SU-DHL-6 (cell line): ENCODE measurements around the gene CDH13.

Experiments used
- H2AFZ ChIP-seq: fragments of 200-600 bp; sonication (generic); 2 replicates; pipeline ENCODE4 v1.6.1; 2014; ENCODE audit warnings: low read depth, mild to moderate bottlenecking, moderate library complexity, mixed read lengths, antibody characterized with exemption, low read length; ENCODE audit not compliant: severe bottlenecking
- H3F3A ChIP-seq: fragments of 200-600 bp; shearing (Covaris generic); 2 replicates; pipeline ENCODE4 v1.6.0; 2016; ENCODE audit warnings: antibody characterized with exemption, mild to moderate bottlenecking; ENCODE audit not compliant: insufficient read depth
- H3K27ac ChIP-seq: fragments of 200-600 bp; sonication (generic); 2 replicates; pipeline ENCODE4 v1.5.1; 2016; ENCODE audit warnings: low read depth, mild to moderate bottlenecking, low read length, moderate library complexity, mixed read lengths
- H3K27me3 ChIP-seq: fragments of 200-600 bp; sonication (generic), shearing (Covaris generic); 2 replicates; pipeline ENCODE4 v1.6.0; 2014; ENCODE audit warnings: mild to moderate bottlenecking, low read length
- H3K36me3 ChIP-seq: fragments of 200-600 bp; sonication (generic); 2 replicates; pipeline ENCODE4 v1.6.1; 2014; ENCODE audit warnings: mild to moderate bottlenecking, low read length, mixed read lengths
- H3K4me2 ChIP-seq: fragments of 300-600, 200-600 bp; shearing (Covaris generic), sonication (generic); 2 replicates; pipeline ENCODE4 v1.6.0; 2014; ENCODE audit warnings: low read length, low read depth, mild to moderate bottlenecking; ENCODE audit not compliant: poor library complexity, severe bottlenecking
- H3K4me3 ChIP-seq: fragments of 200-600 bp; sonication (generic); 2 replicates; pipeline ENCODE4 v1.5.1; 2014; ENCODE audit warnings: antibody characterized with exemption, low read length, mild to moderate bottlenecking, mixed read lengths; ENCODE audit not compliant: insufficient read depth, poor library complexity, severe bottlenecking
- H3K79me2 ChIP-seq: fragments of 200-600 bp; sonication (generic); 2 replicates; pipeline ENCODE4 v1.6.1; 2014; ENCODE audit warnings: mild to moderate bottlenecking, low read length, moderate library complexity; ENCODE audit not compliant: insufficient read depth
- H3K9ac ChIP-seq: fragments of 200-600 bp; sonication (generic); 2 replicates; pipeline ENCODE4 v1.7.0; 2014; ENCODE audit warnings: mild to moderate bottlenecking, low read length
- H3K9me2 ChIP-seq: fragments of 200-600 bp; sonication (generic); replicated peaks from 2 replicates; pipeline ENCODE4 v1.6.1; 2014; ENCODE audit warnings: low read length; ENCODE audit not compliant: insufficient read depth
- H3K9me3 ChIP-seq: fragments of 200-600 bp; sonication (generic); 2 replicates; pipeline ENCODE4 v1.6.1; 2014; ENCODE audit warnings: low read length, mixed read lengths; ENCODE audit not compliant: insufficient read depth
- H4K20me1 ChIP-seq: fragments of 200-600 bp; sonication (generic); 2 replicates; pipeline ENCODE4 v1.6.1; 2014; ENCODE audit warnings: low read depth, mild to moderate bottlenecking, antibody characterized with exemption, low read length, moderate library complexity, mixed read lengths
- CTCF ChIP-seq: fragments of 200-600 bp; sonication (generic); IDR thresholded peaks from one replicate; pipeline ENCODE4 v1.5.1; 2017; ENCODE audit warnings: antibody characterized with exemption, mild to moderate bottlenecking, low read length, moderate library complexity; ENCODE audit not compliant: insufficient read depth, poor library complexity, severe bottlenecking
- EZH2phosphoT487 ChIP-seq: fragments of 200-600 bp; sonication (generic), shearing (Covaris generic); conservative IDR thresholded peaks from 2 replicates; pipeline ENCODE4 v1.6.1; 2018; ENCODE audit warnings: mild to moderate bottlenecking, antibody characterized with exemption, low read length, moderate library complexity, mixed read lengths

CDH13 gene

DNA sequence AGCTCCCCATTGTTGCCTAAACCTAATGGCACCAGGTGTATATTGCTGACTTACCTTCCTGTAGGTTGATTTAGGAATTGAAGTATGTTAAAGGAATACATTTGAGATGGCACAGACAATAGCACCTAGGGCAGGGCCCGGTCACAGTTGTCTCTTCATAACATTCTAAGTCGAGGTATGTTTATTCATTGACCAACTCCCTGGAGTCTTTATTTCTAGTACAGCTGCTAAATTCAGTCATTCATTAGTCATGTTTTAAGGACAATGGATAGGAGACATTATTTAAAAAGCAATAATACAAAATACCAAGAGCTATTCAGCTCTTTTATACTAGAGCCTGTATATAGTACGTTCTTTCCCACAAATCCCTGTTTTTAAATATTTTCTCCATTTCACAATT lies 811.6 kb downstream of the CDH13 start:
- Histone ChIP-seq H3K27me3 (no peaks in the 10 kb centered on the region), H3K9me3 (no peaks in the 10 kb centered on the region), H2AFZ (no peak overlapping the region)

DNA sequence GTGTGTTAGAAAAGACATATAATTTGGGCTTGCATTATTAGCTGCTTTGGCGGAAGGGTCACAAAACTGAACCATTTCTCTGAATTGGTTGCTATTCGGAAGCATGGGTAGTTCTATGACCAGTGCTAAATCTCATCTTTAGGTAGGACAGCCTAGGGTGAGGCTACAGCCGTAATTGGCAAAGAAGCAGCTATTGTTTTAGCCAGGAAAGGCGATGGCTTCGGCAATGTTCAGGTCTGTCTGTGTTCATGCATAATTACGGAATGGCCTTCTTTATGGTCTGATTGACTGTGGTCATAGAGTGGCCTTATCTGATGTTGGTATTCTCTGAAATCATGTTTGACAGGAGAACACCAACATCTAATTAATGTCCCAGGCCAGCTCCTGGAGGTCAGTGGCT lies 812.6 kb downstream of the CDH13 start:
- no peak overlapping the region for H2AFZ ChIP-seq
- H4K20me1 ChIP-seq, result no peaks in the 10 kb centered on the region
- no peaks in the 10 kb centered on the region for H3K36me3 ChIP-seq
- H3K27ac ChIP-seq, result no peak overlapping the region
- no peaks in the 10 kb centered on the region for H3K27me3 ChIP-seq
- no peaks in the 10 kb centered on the region for H3K79me2 ChIP-seq
- H3K9me3 ChIP-seq, result no peaks in the 10 kb centered on the region
- no peak overlapping the region for H3K4me3 ChIP-seq
- TF ChIP-seq CTCF, result no peak
- no peak for TF ChIP-seq EZH2phosphoT487
- no peak overlapping the region for H3K4me2 ChIP-seq
- no peaks in the 10 kb centered on the region for H3F3A ChIP-seq
- H3K9me2 ChIP-seq, result no peaks in the 10 kb centered on the region
- no peak overlapping the region for H3K9ac ChIP-seq

More for the DNA sequence above, 811.6 kb downstream of the CDH13 start:
- H3F3A ChIP-seq, result no peaks in the 10 kb centered on the region
- H3K4me2 ChIP-seq, result no peak overlapping the region
- no peak overlapping the region for H3K27ac ChIP-seq
- no peaks in the 10 kb centered on the region for H3K9me2 ChIP-seq
- no peaks in the 10 kb centered on the region for H3K79me2 ChIP-seq
- no peaks in the 10 kb centered on the region for H4K20me1 ChIP-seq
- no peak overlapping the region for H3K9ac ChIP-seq
- TF ChIP-seq EZH2phosphoT487 (no peak), CTCF (no peak)
- H3K36me3 ChIP-seq, result no peaks in the 10 kb centered on the region
- H3K4me3 ChIP-seq, result no peak overlapping the region

- TF ChIP-seq CTCF, result no peak
- no peak for TF ChIP-seq EZH2phosphoT487
- Histone ChIP-seq H4K20me1 (no peaks in the 10 kb centered on the region), H3K9ac (no peak overlapping the region), H3K4me2 (no peak overlapping the region), H3K36me3 (no peaks in the 10 kb centered on the region), H3F3A (no peaks in the 10 kb centered on the region), H3K79me2 (no peaks in the 10 kb centered on the region), H2AFZ (no peak overlapping the region), H3K4me3 (no peak overlapping the region), H3K27me3 (no peaks in the 10 kb centered on the region), H3K27ac (no peak overlapping the region), H3K9me2 (no peaks in the 10 kb centered on the region), H3K9me3 (no peaks in the 10 kb centered on the region)
Measured at GRCh38 chr16:83441517-83441916, 814.7 kb downstream of the CDH13 start.

GRCh38 chr16:83443972-83444371 lies 817.2 kb downstream of the CDH13 start:
- H3K4me2 ChIP-seq, result no peak overlapping the region
- TF ChIP-seq EZH2phosphoT487 (no peak), CTCF (no peak)
- H3K36me3 ChIP-seq, result no peaks in the 10 kb centered on the region
- no peaks in the 10 kb centered on the region for H3K9me2 ChIP-seq
- no peak overlapping the region for H3K4me3 ChIP-seq
- no peak overlapping the region for H3K9ac ChIP-seq
- no peaks in the 10 kb centered on the region for H3F3A ChIP-seq
- no peak overlapping the region for H3K27ac ChIP-seq
- no peaks in the 10 kb centered on the region for H3K27me3 ChIP-seq
- H3K79me2 ChIP-seq, result no peaks in the 10 kb centered on the region
- H3K9me3 ChIP-seq, result no peaks in the 10 kb centered on the region
- H4K20me1 ChIP-seq, result no peaks in the 10 kb centered on the region
- H2AFZ ChIP-seq, result no peak overlapping the region
